Measurements from ENCODE around the gene GUCY1A2.

Gene GUCY1A2

GRCh38 chr11:106959386-106959785 is 58.9 kb downstream of the GUCY1A2 start:
- H3K27me3 ChIP-seq (ENCODE audit: control insufficient read depth in 2 of 2, insufficient read depth in 2 of 2, low read length in 2 of 2), result no peaks in the 10 kb centered on the region
- no peaks in the 10 kb centered on the region for H3K4me1 ChIP-seq (ENCODE audit: control insufficient read depth in 2 of 2, insufficient read depth in 2 of 2, low read length in 2 of 2)
- no peaks in the 10 kb centered on the region for H3K9me3 ChIP-seq (ENCODE audit: control insufficient read depth in 2 of 2, low read length in 2 of 2)
- H3K36me3 ChIP-seq (ENCODE audit: control insufficient read depth in 2 of 2, insufficient read depth in 2 of 2, low read length in 2 of 2), result no peaks in the 10 kb centered on the region
- no peak overlapping the region for H3K27ac ChIP-seq (ENCODE audit: low read depth in 2 of 2, low read length in 2 of 2)
- no peak overlapping the region for H3K4me3 ChIP-seq (ENCODE audit: low read length in 2 of 2)
- no peak overlapping the region for H3K9ac ChIP-seq (ENCODE audit: low read depth in 1 of 2, low read length in 2 of 2)

GRCh38 chr11:106958517-106959248 is 59.6 kb downstream of the GUCY1A2 start:
- Histone ChIP-seq H3K36me3 (ENCODE audit: control insufficient read depth in 2 of 2, insufficient read depth in 2 of 2, low read length in 2 of 2) (no peaks in the 10 kb centered on the region), H3K9ac (ENCODE audit: low read depth in 1 of 2, low read length in 2 of 2) (no peak overlapping the region), H3K27me3 (ENCODE audit: control insufficient read depth in 2 of 2, insufficient read depth in 2 of 2, low read length in 2 of 2) (no peaks in the 10 kb centered on the region), H3K4me3 (ENCODE audit: low read length in 2 of 2) (no peak overlapping the region), H3K27ac (ENCODE audit: low read depth in 2 of 2, low read length in 2 of 2) (no peak overlapping the region), H3K4me1 (ENCODE audit: control insufficient read depth in 2 of 2, insufficient read depth in 2 of 2, low read length in 2 of 2) (no peaks in the 10 kb centered on the region), H3K9me3 (ENCODE audit: control insufficient read depth in 2 of 2, low read length in 2 of 2) (no peaks in the 10 kb centered on the region)

GRCh38 chr11:106957030-106957482 is 61.2 kb downstream of the GUCY1A2 start:
- no peak overlapping the region for H3K9ac ChIP-seq (ENCODE audit: low read depth in 1 of 2, low read length in 2 of 2)
- H3K36me3 ChIP-seq (ENCODE audit: control insufficient read depth in 2 of 2, insufficient read depth in 2 of 2, low read length in 2 of 2), result no peaks in the 10 kb centered on the region
- H3K4me1 ChIP-seq (ENCODE audit: control insufficient read depth in 2 of 2, insufficient read depth in 2 of 2, low read length in 2 of 2), result no peaks in the 10 kb centered on the region
- no peak overlapping the region for H3K27ac ChIP-seq (ENCODE audit: low read depth in 2 of 2, low read length in 2 of 2)
- H3K9me3 ChIP-seq (ENCODE audit: control insufficient read depth in 2 of 2, low read length in 2 of 2), result no peaks in the 10 kb centered on the region
- H3K27me3 ChIP-seq (ENCODE audit: control insufficient read depth in 2 of 2, insufficient read depth in 2 of 2, low read length in 2 of 2), result no peaks in the 10 kb centered on the region
- no peak overlapping the region for H3K4me3 ChIP-seq (ENCODE audit: low read length in 2 of 2)

GRCh38 chr11:106950067-106950491 is 68.2 kb downstream of the GUCY1A2 start:
- H3K36me3 ChIP-seq (ENCODE audit: control insufficient read depth in 2 of 2, insufficient read depth in 2 of 2, low read length in 2 of 2), result no peaks in the 10 kb centered on the region
- no peak overlapping the region for H3K4me3 ChIP-seq (ENCODE audit: low read length in 2 of 2)
- H3K4me1 ChIP-seq (ENCODE audit: control insufficient read depth in 2 of 2, insufficient read depth in 2 of 2, low read length in 2 of 2), result no peaks in the 10 kb centered on the region
- no peak overlapping the region for H3K27ac ChIP-seq (ENCODE audit: low read depth in 2 of 2, low read length in 2 of 2)
- H3K27me3 ChIP-seq (ENCODE audit: control insufficient read depth in 2 of 2, insufficient read depth in 2 of 2, low read length in 2 of 2), result no peaks in the 10 kb centered on the region
- no peaks in the 10 kb centered on the region for H3K9me3 ChIP-seq (ENCODE audit: control insufficient read depth in 2 of 2, low read length in 2 of 2)
- no peak overlapping the region for H3K9ac ChIP-seq (ENCODE audit: low read depth in 1 of 2, low read length in 2 of 2)

GRCh38 chr11:106943089-106943488 is 75.2 kb downstream of the GUCY1A2 start:
- H3K27me3 ChIP-seq (ENCODE audit: control insufficient read depth in 2 of 2, insufficient read depth in 2 of 2, low read length in 2 of 2), result no peaks in the 10 kb centered on the region
- no peak overlapping the region for H3K27ac ChIP-seq (ENCODE audit: low read depth in 2 of 2, low read length in 2 of 2)
- peaks cover 0 to 2% of the 10 kb centered on the region in 2 donors for H3K9me3 ChIP-seq (ENCODE audit: control insufficient read depth in 2 of 2, low read length in 2 of 2)
- H3K4me3 ChIP-seq (ENCODE audit: low read length in 2 of 2), result no peak overlapping the region
- H3K4me1 ChIP-seq (ENCODE audit: control insufficient read depth in 2 of 2, insufficient read depth in 2 of 2, low read length in 2 of 2), result no peaks in the 10 kb centered on the region
- H3K9ac ChIP-seq (ENCODE audit: low read depth in 1 of 2, low read length in 2 of 2), result no peak overlapping the region
- no peaks in the 10 kb centered on the region for H3K36me3 ChIP-seq (ENCODE audit: control insufficient read depth in 2 of 2, insufficient read depth in 2 of 2, low read length in 2 of 2)

- H3K4me1 ChIP-seq (ENCODE audit: control insufficient read depth in 2 of 2, insufficient read depth in 2 of 2, low read length in 2 of 2), result no peaks in the 10 kb centered on the region
- no peak overlapping the region for H3K9ac ChIP-seq (ENCODE audit: low read depth in 1 of 2, low read length in 2 of 2)
- H3K36me3 ChIP-seq (ENCODE audit: control insufficient read depth in 2 of 2, insufficient read depth in 2 of 2, low read length in 2 of 2), result no peaks in the 10 kb centered on the region
- no peaks in the 10 kb centered on the region for H3K27me3 ChIP-seq (ENCODE audit: control insufficient read depth in 2 of 2, insufficient read depth in 2 of 2, low read length in 2 of 2)
- no peak overlapping the region for H3K4me3 ChIP-seq (ENCODE audit: low read length in 2 of 2)
- H3K27ac ChIP-seq (ENCODE audit: low read depth in 2 of 2, low read length in 2 of 2), result no peak overlapping the region
- peaks cover 0 to 2% of the 10 kb centered on the region in 2 donors for H3K9me3 ChIP-seq (ENCODE audit: control insufficient read depth in 2 of 2, low read length in 2 of 2)
Measured at GRCh38 chr11:106939157-106939556, 79.1 kb downstream of the GUCY1A2 start.

- H3K4me1 ChIP-seq (ENCODE audit: control insufficient read depth in 2 of 2, insufficient read depth in 2 of 2, low read length in 2 of 2), result no peaks in the 10 kb centered on the region
- no peak overlapping the region for H3K27ac ChIP-seq (ENCODE audit: low read depth in 2 of 2, low read length in 2 of 2)
- H3K36me3 ChIP-seq (ENCODE audit: control insufficient read depth in 2 of 2, insufficient read depth in 2 of 2, low read length in 2 of 2), result no peaks in the 10 kb centered on the region
- H3K4me3 ChIP-seq (ENCODE audit: low read length in 2 of 2), result no peak overlapping the region
- H3K9ac ChIP-seq (ENCODE audit: low read depth in 1 of 2, low read length in 2 of 2), result no peak overlapping the region
- H3K9me3 ChIP-seq (ENCODE audit: control insufficient read depth in 2 of 2, low read length in 2 of 2), result peaks cover 0 to 2% of the 10 kb centered on the region in 2 donors
- no peaks in the 10 kb centered on the region for H3K27me3 ChIP-seq (ENCODE audit: control insufficient read depth in 2 of 2, insufficient read depth in 2 of 2, low read length in 2 of 2)
Measured at GRCh38 chr11:106937111-106937510, 81.2 kb downstream of the GUCY1A2 start.

- H3K27me3 ChIP-seq (ENCODE audit: control insufficient read depth in 2 of 2, insufficient read depth in 2 of 2, low read length in 2 of 2), result no peaks in the 10 kb centered on the region
- H3K9me3 ChIP-seq (ENCODE audit: control insufficient read depth in 2 of 2, low read length in 2 of 2), result peaks cover 0 to 4% of the 10 kb centered on the region in 2 donors
- H3K9ac ChIP-seq (ENCODE audit: low read depth in 1 of 2, low read length in 2 of 2), result no peak overlapping the region
- H3K27ac ChIP-seq (ENCODE audit: low read depth in 2 of 2, low read length in 2 of 2), result no peak overlapping the region
- H3K4me1 ChIP-seq (ENCODE audit: control insufficient read depth in 2 of 2, insufficient read depth in 2 of 2, low read length in 2 of 2), result no peaks in the 10 kb centered on the region
- no peak overlapping the region for H3K4me3 ChIP-seq (ENCODE audit: low read length in 2 of 2)
- H3K36me3 ChIP-seq (ENCODE audit: control insufficient read depth in 2 of 2, insufficient read depth in 2 of 2, low read length in 2 of 2), result no peaks in the 10 kb centered on the region
Measured at GRCh38 chr11:106925245-106925644, 93.0 kb downstream of the GUCY1A2 start.

- no peaks in the 10 kb centered on the region for H3K36me3 ChIP-seq (ENCODE audit: control insufficient read depth in 2 of 2, insufficient read depth in 2 of 2, low read length in 2 of 2)
- no peak overlapping the region for H3K27ac ChIP-seq (ENCODE audit: low read depth in 2 of 2, low read length in 2 of 2)
- H3K9me3 ChIP-seq (ENCODE audit: control insufficient read depth in 2 of 2, low read length in 2 of 2), result no peaks in the 10 kb centered on the region
- H3K4me1 ChIP-seq (ENCODE audit: control insufficient read depth in 2 of 2, insufficient read depth in 2 of 2, low read length in 2 of 2), result no peaks in the 10 kb centered on the region
- H3K27me3 ChIP-seq (ENCODE audit: control insufficient read depth in 2 of 2, insufficient read depth in 2 of 2, low read length in 2 of 2), result no peaks in the 10 kb centered on the region
- H3K9ac ChIP-seq (ENCODE audit: low read depth in 1 of 2, low read length in 2 of 2), result no peak overlapping the region
- no peak overlapping the region for H3K4me3 ChIP-seq (ENCODE audit: low read length in 2 of 2)
Measured at GRCh38 chr11:106920899-106921509, 97.3 kb downstream of the GUCY1A2 start.

GRCh38 chr11:106917973-106918372 is 100.3 kb downstream of the GUCY1A2 start:
- H3K36me3 ChIP-seq (ENCODE audit: control insufficient read depth in 2 of 2, insufficient read depth in 2 of 2, low read length in 2 of 2), result no peaks in the 10 kb centered on the region
- H3K4me1 ChIP-seq (ENCODE audit: control insufficient read depth in 2 of 2, insufficient read depth in 2 of 2, low read length in 2 of 2), result no peaks in the 10 kb centered on the region
- H3K27me3 ChIP-seq (ENCODE audit: control insufficient read depth in 2 of 2, insufficient read depth in 2 of 2, low read length in 2 of 2), result no peaks in the 10 kb centered on the region
- H3K4me3 ChIP-seq (ENCODE audit: low read length in 2 of 2), result no peak overlapping the region
- no peak overlapping the region for H3K9ac ChIP-seq (ENCODE audit: low read depth in 1 of 2, low read length in 2 of 2)
- H3K27ac ChIP-seq (ENCODE audit: low read depth in 2 of 2, low read length in 2 of 2), result no peak overlapping the region
- no peaks in the 10 kb centered on the region for H3K9me3 ChIP-seq (ENCODE audit: control insufficient read depth in 2 of 2, low read length in 2 of 2)

Measured in mucosa of rectum (tissue), 2 donors.